Activated naive CD8-positive, alpha-beta T cell treated with anti-CD3 and anti-CD28 coated beads, Interleukin-2, amount 50 U/mL, for 24 hours (primary cell): ENCODE results near the gene ATRX.
"Not testable (repeated sequence)": the region's sequence is repeated elsewhere in the genome, so short reads cannot be mapped to it uniquely, and the experiment has no call there.

ENCODE experiments used
- ATAC-seq: fragments of 150-1000 bp; cut with Tn5 transposase; one replicate; pipeline ENCODE4 v1.10.0; 2021
- DNase-seq: peaks from one replicate; pipeline ENCODE4 v3.0.0; 2021
- H3K27ac Mint-ChIP-seq: one replicate; pipeline ENCODE4 v1.8.0; 2021; ENCODE audit warnings: mild to moderate bottlenecking, mixed read lengths
- H3K27me3 Mint-ChIP-seq: one replicate; pipeline ENCODE4 v1.8.0; 2021; ENCODE audit warnings: mixed read lengths
- H3K36me3 Mint-ChIP-seq: one replicate; pipeline ENCODE4 v1.8.0; 2021; ENCODE audit warnings: low read depth, mixed read lengths
- H3K4me1 Mint-ChIP-seq: one replicate; pipeline ENCODE4 v1.8.0; 2021; ENCODE audit warnings: mixed read lengths
- H3K4me3 Mint-ChIP-seq: one replicate; pipeline ENCODE4 v1.8.0; 2021; ENCODE audit warnings: mild to moderate bottlenecking, moderate library complexity, mixed read lengths
- H3K9me3 Mint-ChIP-seq: one replicate; pipeline ENCODE4 v1.8.0; 2021; ENCODE audit warnings: mixed read lengths

ATRX gene

DNA sequence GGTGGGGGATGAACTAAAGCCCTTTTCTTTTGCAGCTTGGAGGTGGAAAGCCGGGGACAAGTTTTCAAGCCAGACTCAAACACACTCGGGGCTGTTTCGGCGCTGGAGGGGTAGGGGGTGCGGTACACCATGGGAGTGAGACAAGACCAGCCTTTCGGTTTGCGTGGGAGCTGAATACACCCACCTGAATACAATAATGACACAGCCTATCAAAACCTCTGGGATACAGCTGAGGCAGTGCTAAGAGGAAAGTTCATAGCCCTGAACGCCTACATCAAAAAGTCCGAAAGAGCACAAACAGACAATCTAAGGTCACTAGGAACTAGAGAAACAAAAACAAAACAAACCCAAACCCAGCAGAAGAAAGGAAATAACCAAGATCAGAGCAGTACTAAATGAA lies 163.3 kb downstream of the ATRX start:
- H3K36me3 Mint-ChIP-seq = peaks cover 15% of the 10 kb centered on the region
- DNase-seq = no peak
- H3K4me3 Mint-ChIP-seq = no peak overlapping the region
- H3K9me3 Mint-ChIP-seq = no peaks in the 10 kb centered on the region
- no peak for ATAC-seq
- no peaks in the 10 kb centered on the region for H3K27me3 Mint-ChIP-seq
- peaks cover 11% of the 10 kb centered on the region for H3K4me1 Mint-ChIP-seq
- H3K27ac Mint-ChIP-seq = no peak overlapping the region

DNA sequence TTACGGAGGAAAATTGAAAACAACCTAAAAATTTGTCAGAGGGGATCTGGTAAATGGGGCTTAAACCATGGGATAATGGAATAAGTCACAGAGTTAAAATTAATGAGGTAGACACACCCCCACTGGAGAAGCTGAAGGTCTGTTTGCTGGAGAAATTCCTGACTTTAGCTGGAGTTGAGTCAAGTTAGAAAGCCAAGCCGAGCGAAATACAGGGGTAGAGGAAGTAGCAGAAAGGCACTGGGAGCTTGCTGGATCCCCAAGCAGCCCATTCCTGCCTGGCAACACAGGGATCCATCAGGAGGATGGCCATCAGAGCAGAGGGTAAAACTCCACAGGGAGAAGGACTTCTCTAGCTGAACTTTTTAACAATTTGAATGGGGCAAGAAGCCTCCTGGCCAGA lies 163.8 kb downstream of the ATRX start:
- Mint-ChIP-seq H3K4me3 (no peak overlapping the region), H3K4me1 (peaks cover 11% of the 10 kb centered on the region), H3K9me3 (no peaks in the 10 kb centered on the region), H3K27me3 (no peaks in the 10 kb centered on the region), H3K36me3 (peaks cover 15% of the 10 kb centered on the region), H3K27ac (no peak overlapping the region)
- DNase-seq = no peak
- ATAC-seq = no peak

DNA sequence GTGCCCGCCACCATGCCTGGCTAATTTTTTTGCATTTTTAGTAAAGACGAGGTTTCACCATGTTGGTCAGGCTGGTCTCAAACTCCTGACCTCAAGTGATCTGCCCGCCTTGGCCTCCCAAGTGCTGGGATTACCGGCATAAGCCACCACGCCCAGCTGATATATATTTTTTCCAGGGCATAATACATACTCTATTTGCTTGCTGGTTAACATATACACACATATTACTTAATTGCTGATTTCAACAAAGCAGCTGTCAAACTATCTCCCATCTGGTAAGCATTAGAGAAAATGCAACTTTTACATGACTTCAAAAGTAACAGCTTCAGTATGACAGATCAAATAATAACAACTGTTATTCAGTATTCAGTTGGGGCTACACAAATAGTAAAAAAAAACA lies 164.6 kb downstream of the ATRX start:
- H3K36me3 Mint-ChIP-seq = peaks cover 15% of the 10 kb centered on the region
- H3K4me1 Mint-ChIP-seq = peaks cover 11% of the 10 kb centered on the region
- not testable (repeated sequence) for H3K4me3 Mint-ChIP-seq, DNase-seq, H3K27me3 Mint-ChIP-seq, H3K9me3 Mint-ChIP-seq, ATAC-seq, H3K27ac Mint-ChIP-seq

DNA sequence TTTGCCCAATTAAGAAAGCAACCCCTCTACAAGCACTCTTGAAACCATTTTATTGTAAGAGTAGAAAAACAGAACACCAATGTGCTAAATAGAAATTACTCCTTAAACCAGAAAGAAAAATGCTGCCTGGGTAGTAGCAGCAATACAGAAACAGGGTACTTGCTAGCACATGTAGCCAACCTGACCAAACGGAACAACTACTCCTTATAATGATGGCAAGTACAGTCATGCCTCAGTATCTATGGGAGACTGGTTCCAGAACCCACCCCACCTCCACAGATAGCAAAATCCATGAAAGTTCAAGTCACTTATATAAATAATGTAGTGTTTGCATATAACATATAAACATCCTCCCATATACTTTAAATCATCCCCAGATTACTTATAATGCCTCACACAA lies 168.8 kb downstream of the ATRX start:
- Mint-ChIP-seq H3K36me3 (peaks cover 8% of the 10 kb centered on the region), H3K27ac (no peak overlapping the region), H3K4me3 (no peak overlapping the region), H3K9me3 (no peaks in the 10 kb centered on the region), H3K27me3 (no peaks in the 10 kb centered on the region), H3K4me1 (peaks cover 3% of the 10 kb centered on the region)
- no peak for ATAC-seq
- no peak for DNase-seq

DNA sequence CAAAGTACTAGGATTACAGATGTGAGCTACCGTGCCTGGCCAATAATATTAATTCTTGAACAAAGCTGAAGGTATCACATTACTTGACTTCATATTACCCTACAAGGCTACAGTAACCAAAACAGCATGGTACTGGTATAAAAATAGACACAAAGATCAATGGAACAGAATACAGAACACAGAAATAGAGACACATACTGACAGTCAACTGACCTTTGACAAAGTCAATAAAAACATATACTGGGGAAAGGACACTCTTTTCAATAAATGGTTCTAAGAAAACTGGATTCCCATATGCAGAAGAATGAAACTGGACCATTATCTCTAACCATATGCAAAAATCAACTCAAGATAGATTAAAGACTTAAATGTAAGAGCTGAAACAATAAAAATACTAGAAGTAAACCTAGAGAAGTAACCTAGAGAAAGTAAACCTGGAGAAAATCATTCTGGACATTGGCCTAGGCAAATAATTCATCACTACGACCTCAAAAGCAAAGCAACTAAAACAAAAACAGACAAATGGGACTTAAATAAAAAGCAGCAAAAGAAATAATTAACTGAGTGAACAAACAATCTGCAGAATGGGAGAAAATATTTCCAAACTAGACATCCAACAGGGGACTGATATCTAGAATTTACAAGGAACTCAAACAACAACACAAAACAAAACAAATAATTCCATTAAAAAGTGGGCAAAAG lies 182.2 kb downstream of the ATRX start:
- Mint-ChIP-seq H3K36me3 (peaks cover 20% of the 10 kb centered on the region), H3K9me3 (no peaks in the 10 kb centered on the region), H3K4me3 (no peak overlapping the region), H3K27me3 (no peaks in the 10 kb centered on the region), H3K4me1 (no peaks in the 10 kb centered on the region), H3K27ac (no peak overlapping the region)
- DNase-seq (no peak), ATAC-seq (no peak)

DNA sequence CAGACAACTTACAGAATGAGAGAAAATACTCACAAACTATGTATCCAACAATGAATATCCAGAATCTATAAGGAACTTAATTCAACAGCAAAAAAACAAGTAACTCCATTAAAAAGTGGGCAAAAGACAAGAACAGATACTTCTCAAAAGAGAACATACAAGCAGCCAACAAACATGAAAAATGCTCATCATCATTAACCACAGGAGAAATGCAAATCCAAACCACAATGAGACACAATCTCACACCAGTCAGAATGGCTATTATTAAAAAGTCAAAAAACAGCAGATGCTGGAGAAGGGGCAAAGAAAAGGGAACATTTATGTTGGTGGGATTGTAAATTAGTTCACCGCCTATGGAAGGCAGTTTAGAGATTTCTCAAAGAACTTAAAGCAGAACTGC lies 188.5 kb downstream of the ATRX start:
- H3K27me3 Mint-ChIP-seq = no peaks in the 10 kb centered on the region
- no peak for ATAC-seq
- no peak overlapping the region for H3K27ac Mint-ChIP-seq
- H3K36me3 Mint-ChIP-seq = peaks cover 27% of the 10 kb centered on the region
- no peak for DNase-seq
- H3K9me3 Mint-ChIP-seq = no peaks in the 10 kb centered on the region
- H3K4me1 Mint-ChIP-seq = peaks cover 8% of the 10 kb centered on the region
- no peak overlapping the region for H3K4me3 Mint-ChIP-seq

DNA sequence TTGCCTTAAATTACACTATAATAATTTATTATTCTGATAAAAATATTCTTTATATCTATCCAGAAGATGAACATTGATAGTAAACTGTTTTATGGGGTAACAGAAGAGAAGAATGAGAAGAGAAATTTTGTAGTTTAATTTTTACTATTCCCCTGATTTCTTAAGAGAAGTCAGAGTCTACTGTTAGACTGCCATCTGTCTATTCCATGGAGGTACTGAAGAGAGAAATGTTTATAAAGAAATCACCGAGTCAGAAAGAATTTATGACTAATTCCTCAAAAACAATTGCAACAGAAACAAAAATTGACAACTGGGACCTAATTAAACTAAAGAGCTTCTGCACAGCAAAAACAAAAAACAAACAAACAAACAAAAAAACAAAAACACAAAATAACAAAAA lies 188.9 kb downstream of the ATRX start:
- Mint-ChIP-seq H3K9me3 (no peaks in the 10 kb centered on the region), H3K27me3 (no peaks in the 10 kb centered on the region), H3K4me1 (peaks cover 8% of the 10 kb centered on the region), H3K4me3 (no peak overlapping the region), H3K27ac (no peak overlapping the region), H3K36me3 (peaks cover 27% of the 10 kb centered on the region)
- DNase-seq (no peak), ATAC-seq (no peak)

DNA sequence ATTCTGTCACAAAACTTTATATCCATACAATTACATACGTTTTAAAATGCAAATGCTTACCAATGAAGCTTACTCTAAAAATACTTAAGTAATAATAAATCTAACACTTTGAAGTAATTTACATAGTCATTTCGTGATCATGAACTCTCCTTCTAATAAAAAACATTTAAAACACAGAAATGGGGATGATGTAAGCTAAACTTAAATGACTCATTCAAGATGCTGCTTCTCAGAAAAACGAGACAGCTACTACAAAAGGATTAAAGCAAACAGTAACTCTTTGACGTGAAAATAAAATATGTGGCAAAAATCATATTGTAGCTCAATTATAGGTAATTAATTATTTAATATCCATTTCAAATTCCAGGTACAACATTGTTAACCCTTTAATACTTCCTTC lies 190.2 kb downstream of the ATRX start:
- no peak overlapping the region for H3K27ac Mint-ChIP-seq
- no peaks in the 10 kb centered on the region for H3K27me3 Mint-ChIP-seq
- peaks cover 29% of the 10 kb centered on the region for H3K36me3 Mint-ChIP-seq
- DNase-seq (no peak), ATAC-seq (no peak)
- peaks cover 8% of the 10 kb centered on the region for H3K4me1 Mint-ChIP-seq
- no peaks in the 10 kb centered on the region for H3K9me3 Mint-ChIP-seq
- H3K4me3 Mint-ChIP-seq = no peak overlapping the region

DNA sequence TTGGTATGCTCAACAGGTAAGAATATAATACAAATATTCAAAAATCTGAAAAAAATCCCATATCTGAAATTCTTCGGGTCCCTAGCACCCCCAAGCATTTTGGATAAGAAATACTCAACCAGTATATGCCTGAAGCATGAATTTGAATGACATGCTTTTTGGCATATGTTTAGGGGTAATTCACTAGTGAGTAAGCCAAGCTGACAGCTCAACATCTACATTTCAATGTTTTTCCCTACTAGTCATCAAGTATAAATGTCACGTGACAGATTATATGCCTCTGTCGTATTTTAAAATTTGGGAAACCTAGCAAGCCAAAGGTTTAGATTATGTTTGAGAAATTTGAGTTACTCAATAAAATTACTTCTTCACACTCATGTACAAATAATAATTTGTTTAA lies 213.7 kb downstream of the ATRX start:
- DNase-seq = no peak
- peaks cover 3% of the 10 kb centered on the region for H3K9me3 Mint-ChIP-seq
- no peak overlapping the region for H3K27ac Mint-ChIP-seq
- H3K36me3 Mint-ChIP-seq = peaks cover 17% of the 10 kb centered on the region
- H3K4me1 Mint-ChIP-seq = peaks cover 2% of the 10 kb centered on the region
- no peak for ATAC-seq
- H3K4me3 Mint-ChIP-seq = no peak overlapping the region
- no peaks in the 10 kb centered on the region for H3K27me3 Mint-ChIP-seq

DNA sequence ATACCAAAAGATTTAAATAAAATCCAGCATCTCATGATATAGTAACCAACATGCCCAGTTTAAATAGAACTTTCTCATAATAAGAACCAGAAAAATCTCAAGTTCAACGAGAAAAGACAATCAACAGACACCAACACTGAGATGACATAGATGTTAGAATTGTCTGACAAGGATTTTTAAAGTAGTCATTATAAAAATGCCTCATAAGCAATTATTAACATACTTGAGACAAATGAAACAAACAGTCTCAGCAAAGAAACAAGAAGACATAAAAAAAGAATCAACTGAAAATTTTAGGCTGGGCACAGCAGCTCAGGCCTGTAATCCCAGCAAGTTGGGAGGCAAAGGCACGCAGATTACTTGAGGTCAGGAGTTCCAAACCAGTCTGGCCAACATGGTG lies 220.7 kb downstream of the ATRX start:
- ATAC-seq = no peak
- Mint-ChIP-seq H3K9me3 (peaks cover 14% of the 10 kb centered on the region), H3K4me3 (no peak overlapping the region), H3K27me3 (no peaks in the 10 kb centered on the region), H3K36me3 (peaks cover 16% of the 10 kb centered on the region), H3K4me1 (peaks cover 2% of the 10 kb centered on the region), H3K27ac (no peak overlapping the region)
- DNase-seq = no peak

DNA sequence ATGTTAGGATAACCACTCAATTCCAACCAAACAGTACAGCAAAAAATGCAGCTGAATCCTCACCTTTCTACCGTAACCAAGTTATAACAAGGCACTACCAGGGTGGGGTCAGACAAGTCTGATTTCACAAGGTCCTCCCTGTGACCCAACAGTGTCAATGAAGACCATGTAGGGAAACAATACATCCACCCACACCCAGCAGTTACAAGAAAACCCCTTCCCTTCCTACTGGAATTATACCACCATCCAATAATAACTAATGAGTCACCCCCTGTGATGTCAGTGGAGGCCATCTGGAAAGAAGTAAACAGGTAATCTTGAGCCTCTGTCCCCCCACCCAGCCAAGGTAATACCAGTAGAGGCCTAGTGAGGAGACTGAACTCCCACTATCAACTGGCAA lies 221.2 kb downstream of the ATRX start:
- H3K27me3 Mint-ChIP-seq = no peaks in the 10 kb centered on the region
- no peak for DNase-seq
- H3K36me3 Mint-ChIP-seq = peaks cover 15% of the 10 kb centered on the region
- ATAC-seq = no peak
- peaks cover 2% of the 10 kb centered on the region for H3K4me1 Mint-ChIP-seq
- no peak overlapping the region for H3K4me3 Mint-ChIP-seq
- peaks cover 14% of the 10 kb centered on the region for H3K9me3 Mint-ChIP-seq
- no peak overlapping the region for H3K27ac Mint-ChIP-seq

DNA sequence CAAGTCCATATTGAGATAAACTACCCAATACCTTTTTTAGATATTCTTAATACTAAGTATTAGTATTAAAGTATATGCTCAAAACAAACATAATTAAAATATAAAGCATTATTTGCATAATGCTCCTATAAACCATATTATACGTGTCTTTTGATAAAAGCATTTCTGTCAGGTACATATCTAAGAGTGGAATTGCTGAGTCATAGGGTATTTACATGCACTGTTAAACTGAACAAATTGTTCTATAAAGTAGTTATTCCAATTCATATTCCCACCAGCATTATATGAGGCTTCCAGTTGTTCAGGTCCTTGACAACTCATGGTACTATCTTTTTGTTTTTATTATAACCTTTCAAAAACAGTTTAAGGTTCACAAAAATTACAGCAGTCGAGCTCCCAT lies 224.6 kb downstream of the ATRX start:
- no peak for ATAC-seq
- peaks cover 2% of the 10 kb centered on the region for H3K4me1 Mint-ChIP-seq
- H3K27ac Mint-ChIP-seq = no peak overlapping the region

DNA sequence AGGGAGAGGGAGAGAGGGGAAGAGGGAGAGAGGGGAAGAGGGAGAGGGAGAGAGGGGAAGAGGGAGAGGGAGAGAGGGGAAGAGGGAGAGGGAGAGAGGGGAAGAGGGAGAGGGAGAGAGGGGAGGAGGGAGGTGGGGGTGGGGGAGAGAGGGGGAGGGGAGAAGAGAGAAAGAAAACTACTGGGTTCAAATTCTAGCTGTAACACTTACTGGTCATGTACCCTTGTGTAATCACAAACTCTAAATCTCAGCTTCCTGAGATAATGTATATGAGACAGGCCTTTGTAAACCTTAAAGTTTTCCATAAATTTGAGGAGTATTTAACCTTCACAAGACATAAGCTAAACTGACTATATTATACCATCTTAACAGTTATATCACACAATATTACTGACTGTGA lies 229.7 kb downstream of the ATRX start:
- peaks cover 25% of the 10 kb centered on the region for H3K36me3 Mint-ChIP-seq
- H3K27me3 Mint-ChIP-seq = no peaks in the 10 kb centered on the region
- H3K9me3 Mint-ChIP-seq = no peaks in the 10 kb centered on the region
- DNase-seq (no peak), ATAC-seq (no peak)
- H3K4me3 Mint-ChIP-seq = no peak overlapping the region
- H3K4me1 Mint-ChIP-seq = no peaks in the 10 kb centered on the region
- H3K27ac Mint-ChIP-seq = no peak overlapping the region

More for the DNA sequence above, 224.6 kb downstream of the ATRX start:
- DNase-seq = no peak
- H3K36me3 Mint-ChIP-seq = peaks cover 8% of the 10 kb centered on the region
- no peak overlapping the region for H3K4me3 Mint-ChIP-seq
- peaks cover 5% of the 10 kb centered on the region for H3K9me3 Mint-ChIP-seq
- H3K27me3 Mint-ChIP-seq = no peaks in the 10 kb centered on the region

DNA sequence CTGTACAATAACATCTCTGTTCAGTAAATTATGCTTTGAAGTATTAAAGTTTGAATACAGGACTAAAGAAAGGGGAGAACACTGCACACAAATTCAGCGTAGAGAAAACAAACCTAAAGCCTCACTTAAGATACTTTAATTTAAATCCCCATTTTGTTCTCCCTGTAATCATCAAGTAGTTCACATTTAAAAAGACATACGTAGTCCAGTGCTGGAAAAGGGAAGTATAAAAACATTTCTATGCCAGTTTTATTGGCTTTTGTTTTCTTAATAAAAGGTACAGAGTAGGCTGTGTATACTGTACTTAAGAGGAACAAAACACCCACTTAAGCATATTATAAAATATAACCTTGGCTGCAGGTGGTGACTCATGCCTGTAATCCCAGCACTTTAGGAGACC lies 237.3 kb downstream of the ATRX start:
- no peak overlapping the region for H3K27ac Mint-ChIP-seq
- DNase-seq = no peak
- peaks cover 7% of the 10 kb centered on the region for H3K9me3 Mint-ChIP-seq
- ATAC-seq = no peak
- H3K4me1 Mint-ChIP-seq = no peaks in the 10 kb centered on the region
- H3K27me3 Mint-ChIP-seq = no peaks in the 10 kb centered on the region
- H3K4me3 Mint-ChIP-seq = no peak overlapping the region
- H3K36me3 Mint-ChIP-seq = peaks cover 25% of the 10 kb centered on the region

DNA sequence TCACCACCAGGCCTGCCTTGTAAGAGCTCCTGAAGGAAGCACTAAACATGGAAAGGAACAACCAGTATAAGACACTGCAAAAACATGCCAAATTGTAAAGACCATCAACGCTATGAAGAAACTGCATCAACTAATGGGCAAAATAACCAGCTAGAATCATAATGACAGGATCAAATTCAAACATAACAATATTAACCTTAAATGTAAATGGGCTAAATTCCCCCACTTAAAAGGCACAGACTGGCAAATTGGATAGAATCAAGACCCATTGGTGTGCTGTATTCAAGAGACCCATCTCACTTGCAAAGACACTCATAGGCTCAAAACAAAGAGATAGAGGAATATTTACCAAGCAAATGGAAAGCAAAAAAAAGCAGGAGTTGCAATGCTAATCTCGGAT lies 246.2 kb downstream of the ATRX start:
- H3K4me3 Mint-ChIP-seq, H3K4me1 Mint-ChIP-seq, H3K27ac Mint-ChIP-seq, DNase-seq, ATAC-seq, H3K27me3 Mint-ChIP-seq: not testable (repeated sequence)
- H3K9me3 Mint-ChIP-seq = peaks cover 22% of the 10 kb centered on the region
- peaks cover 50% of the 10 kb centered on the region for H3K36me3 Mint-ChIP-seq

DNA sequence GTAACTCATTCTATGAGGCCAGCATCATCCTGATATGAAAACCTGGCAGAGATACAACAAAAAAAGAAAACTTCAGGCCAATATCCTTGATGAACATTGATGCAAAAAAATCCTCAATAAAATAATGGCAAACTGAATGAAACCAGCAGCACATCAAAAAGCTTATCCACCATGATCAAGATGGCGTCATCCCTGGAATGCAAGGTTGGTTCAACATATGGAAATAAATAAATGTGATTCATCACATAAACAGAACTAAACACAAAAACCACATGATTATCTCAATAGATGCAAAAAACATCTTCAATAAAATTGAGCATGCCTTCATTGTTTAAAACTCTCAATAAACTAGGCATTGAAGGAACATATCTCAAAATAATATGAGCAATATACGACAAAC lies 254.8 kb downstream of the ATRX start:
- not testable (repeated sequence) for H3K27ac Mint-ChIP-seq, H3K9me3 Mint-ChIP-seq, ATAC-seq, H3K4me3 Mint-ChIP-seq, H3K27me3 Mint-ChIP-seq, DNase-seq
- Mint-ChIP-seq H3K4me1 (peaks cover 16% of the 10 kb centered on the region), H3K36me3 (peaks cover 35% of the 10 kb centered on the region)
